HepG2 (cell line): ENCODE measurements around the gene ATIC. TPM values are rescaled to one million over a fixed set of nuclear protein-coding genes. Genes with fewer than 3 reads are reported as not detected.

Source experiments
- ATAC-seq: fragments of 200-7000 bp; cut with Tn5 transposase; 3 replicates; pipeline ENCODE4 v1.9.1; 2020; ENCODE audit warnings: mild to moderate bottlenecking, moderate library complexity
- BruUV-seq: library from RNA; stranded (reverse); fragments of 400-500 nt; replicated peaks from 2 replicates; lab custom pipeline; 2021; lab: Mats Ljungman, UMichigan
- CTCF ChIA-PET: fragments of 300-600 bp; formaldehyde crosslinking; extraction: SDS; loops from one replicate; lab custom pipeline; 2021; ENCODE audit warnings: low total read pairs, inconsistent platforms, low intra/inter-chr PET ratio; lab: Yijun Ruan, JAX
- POLR2A ChIA-PET: fragments of 350-600 bp; sonication (Branson Sonifier 250); formaldehyde crosslinking; loops from one replicate; lab custom pipeline; 2020; ENCODE audit warnings: antibody characterized with exemption, inconsistent platforms; lab: Yijun Ruan, JAX
- DNase-seq: peaks from one replicate; pipeline ENCODE4 v3.0.0-alpha.2; 2015; ENCODE audit warnings: low spot score
- FAIRE-seq: peaks from 3 replicates; lab custom pipeline; 2011; peaks lifted over from hg19 to GRCh38; lab: Jason Lieb, UNC
- H2AFZ ChIP-seq: one replicate; pipeline ENCODE4 v1.6.1; 2011; ENCODE audit warnings: low read length, inconsistent platforms
- H3K27ac ChIP-seq: fragments of 300-600 bp; 3 replicates; pipeline ENCODE4 v1.8.0; 2011; ENCODE audit warnings: mixed run types, mild to moderate bottlenecking, mixed read lengths, low read length, inconsistent platforms; ENCODE audit not compliant: insufficient read depth; ENCODE audit errors: extremely low read length
- H3K27me3 ChIP-seq, 2 experiments: fragments of 200-600 bp in 1 of 2; 2 replicates in 1 of 2; 3 replicates in 1 of 2; pipeline versions ENCODE4 v1.6.0 to v1.8.0; 2011; ENCODE audit warnings: low read length in 2 of 2, mild to moderate bottlenecking in 2 of 2, moderate library complexity in 2 of 2, inconsistent platforms in 1 of 2; ENCODE audit not compliant: insufficient read depth in 2 of 2, control insufficient read depth in 1 of 2
- H3K36me3 ChIP-seq, 2 experiments: fragments of 200-600 bp in 1 of 2; replicated peaks in 1 of 2; 2 replicates in 1 of 2; 3 replicates in 1 of 2; pipeline versions ENCODE4 v1.5.1 to v1.8.0; 2011; ENCODE audit warnings: low read length in 2 of 2, inconsistent platforms in 1 of 2; ENCODE audit not compliant: insufficient read depth in 2 of 2, control insufficient read depth in 1 of 2
- H3K4me1 ChIP-seq: 2 replicates; pipeline ENCODE4 v1.5.1; 2012; ENCODE audit warnings: low read length, inconsistent platforms; ENCODE audit not compliant: insufficient read depth
- H3K4me2 ChIP-seq: 2 replicates; pipeline ENCODE4 v1.6.0; 2011; ENCODE audit warnings: low read depth, low read length, inconsistent platforms
- H3K4me3 ChIP-seq, 3 experiments: fragments of 200-600 bp in 1 of 3; sonication (generic), shearing (Covaris generic) in 1 of 3; replicated peaks in 1 of 3; 2 replicates each; pipeline ENCODE4 v1.5.1; 2011 to 2016; ENCODE audit warnings: low read length in 3 of 3, inconsistent platforms in 2 of 3, low read depth in 2 of 3, mild to moderate bottlenecking in 2 of 3, control low read depth in 1 of 3, mixed read lengths in 1 of 3; ENCODE audit not compliant: insufficient read depth in 1 of 3
- H3K79me2 ChIP-seq: one replicate; pipeline ENCODE4 v1.6.1; 2011; ENCODE audit warnings: low read length, inconsistent platforms; ENCODE audit not compliant: insufficient read depth
- H3K9ac ChIP-seq: 2 replicates; pipeline ENCODE4 v1.6.0; 2011; ENCODE audit warnings: mild to moderate bottlenecking, low read depth, low read length, inconsistent platforms; ENCODE audit not compliant: insufficient read depth
- H3K9me3 ChIP-seq: 2 replicates; pipeline ENCODE4 v1.5.1; 2012; ENCODE audit warnings: mild to moderate bottlenecking, low read length
- H4K20me1 ChIP-seq: 2 replicates; pipeline ENCODE4 v1.6.0; 2011; ENCODE audit warnings: inconsistent platforms, mild to moderate bottlenecking, low read length, moderate library complexity; ENCODE audit not compliant: insufficient read depth
- ADNP ChIP-seq: sonication (generic); formaldehyde crosslinking; IDR thresholded peaks from 2 replicates; pipeline ENCODE4 v1.4.0; 2020; ENCODE audit warnings: missing genetic modification reagents
- CC2D1A ChIP-seq: sonication (generic); formaldehyde crosslinking; IDR thresholded peaks from 2 replicates; pipeline ENCODE4 v1.8.1; 2023; ENCODE audit warnings: mild to moderate bottlenecking, missing genetic modification reagents
- GTF2F1 ChIP-seq: fragments of 150-350 bp; IDR thresholded peaks from 2 replicates; pipeline ENCODE4 v1.6.1; 2014; ENCODE audit warnings: low read length
- PCBP2 ChIP-seq: fragments of 200-400 bp; formaldehyde crosslinking; optimal IDR thresholded peaks from 2 replicates; pipeline ENCODE3; 2018; ENCODE audit warnings: low read length, low read depth; ENCODE audit not compliant: poor library complexity, severe bottlenecking
- POLR2A ChIP-seq, 2 experiments: IDR thresholded peaks; 2 replicates each; pipeline ENCODE4 v1.6.1; 2011; ENCODE audit warnings: low read depth in 2 of 2, low read length in 2 of 2, mild to moderate bottlenecking in 1 of 2, moderate library complexity in 1 of 2; ENCODE audit not compliant: insufficient read depth in 1 of 2
- POLR2AphosphoS5 ChIP-seq: IDR thresholded peaks from 2 replicates; pipeline ENCODE4 v1.6.1; 2012; ENCODE audit warnings: low read depth, low read length
- RARA ChIP-seq: IDR thresholded peaks from 2 replicates; pipeline ENCODE4 v1.6.1; 2016; ENCODE audit warnings: missing genetic modification reagents, missing compliant biosample characterization
- RBM22 ChIP-seq: fragments of 200-400 bp; formaldehyde crosslinking; optimal IDR thresholded peaks from 2 replicates; pipeline ENCODE3; 2017; ENCODE audit warnings: mild to moderate bottlenecking, low read length, moderate library complexity
- RFXANK ChIP-seq: IDR thresholded peaks from 2 replicates; pipeline ENCODE4 v1.6.1; 2016
- SMAD9 ChIP-seq: sonication (generic); formaldehyde crosslinking; IDR thresholded peaks from 2 replicates; pipeline ENCODE4 v1.5.1; 2020; ENCODE audit warnings: mild to moderate bottlenecking, missing genetic modification reagents
- SOX13 ChIP-seq, 3 experiments: fragments of 450-650 bp in 1 of 3; sonication (generic) in 1 of 3; formaldehyde crosslinking in 1 of 3; IDR thresholded peaks in 2 of 3; conservative IDR thresholded peaks in 1 of 3; 2 replicates each; pipeline versions ENCODE4 v1.5.0 to v1.6.1; 2016 to 2020; ENCODE audit warnings: antibody characterized with exemption in 1 of 3, mild to moderate bottlenecking in 1 of 3, missing compliant biosample characterization in 1 of 3, missing genetic modification reagents in 1 of 3, moderate library complexity in 1 of 3
- ZFP36L1 ChIP-seq: sonication (generic); formaldehyde crosslinking; IDR thresholded peaks from 2 replicates; pipeline ENCODE4 v1.8.0; 2022; ENCODE audit warnings: mild to moderate bottlenecking, missing genetic modification reagents, moderate library complexity
- ZNF121 ChIP-seq: sonication (generic); formaldehyde crosslinking; IDR thresholded peaks from 2 replicates; pipeline ENCODE4 v1.5.0; 2020; ENCODE audit warnings: mild to moderate bottlenecking, missing genetic modification reagents
- ZNF614 ChIP-seq: IDR thresholded peaks from 2 replicates; pipeline ENCODE4 v1.6.1; 2018; ENCODE audit warnings: missing biosample characterization, missing genetic modification reagents, inconsistent platforms, borderline replicate concordance
- WGBS: methylation state at CpG from one replicate; pipeline ENCODE4 v1.1.6; 2017; ENCODE audit warnings: low lambda C conversion rate; 5-methylcytosine and 5-hydroxymethylcytosine counted together
- in situ Hi-C: cut with HindIII; loops from 2 replicates; pipeline ENCODE4 v1.10.0; 2017; ENCODE audit warnings: low pct_unique_long_range_greater_than_20kb; ENCODE audit not compliant: extremely low pct_ligation_motif_present
- intact Hi-C: fragments of 100-400 bp; cut with micrococcal nuclease; formaldehyde crosslinking; loops from one replicate; pipeline ENCODE4 v1.10.0; 2022; ENCODE audit not compliant: unreplicated experiment
- polyA plus RNA-seq, 8 experiments: library from polyadenylated mRNA; depleted of rRNA in 3 of 8; stranded (reverse) in 7 of 8; unstranded in 1 of 8; fragments of >200 nt; fragmentation: Illumina TruSeq in 4 of 8; extraction: Trizol in 4 of 8; gene quantifications; 2 replicates each; pipeline versions ENCODE4 v1.2.1 to v1.2.3, GENCODE V29; 2011 to 2016; ENCODE audit warnings: low read depth in 4 of 8, missing spikeins in 1 of 8, mixed read lengths in 1 of 8; ENCODE audit not compliant: insufficient read depth in 1 of 8
- total RNA-seq, 5 experiments: library from RNA; depleted of rRNA; stranded (reverse); fragments of >200 nt; fragmentation: Illumina TruSeq; extraction: Trizol; gene quantifications; 2 replicates each; pipeline ENCODE4 v1.2.3, GENCODE V29; 2016; ENCODE audit warnings: low read depth in 1 of 5
- TF ChIP-seq, protein P1 (sequence below): sonication (generic); formaldehyde crosslinking; IDR thresholded peaks from 2 replicates; pipeline ENCODE4 v1.8.1; 2023; ENCODE audit warnings: missing genetic modification reagents, inconsistent platforms, borderline replicate concordance
- TF ChIP-seq, protein P2 (sequence below): sonication (generic); formaldehyde crosslinking; IDR thresholded peaks from 2 replicates; pipeline ENCODE4 v1.4.0; 2020; ENCODE audit warnings: mild to moderate bottlenecking, missing genetic modification reagents
- TF ChIP-seq, protein P3 (sequence below): fragments of 450-650 bp; IDR thresholded peaks from 2 replicates; pipeline ENCODE4 v1.6.1; 2017
- TF ChIP-seq, protein P4 (sequence below): sonication (generic); formaldehyde crosslinking; conservative IDR thresholded peaks from 2 replicates; pipeline ENCODE4 v1.4.0; 2020; ENCODE audit warnings: mild to moderate bottlenecking, missing genetic modification reagents, moderate library complexity

The ATIC gene
- total and polyA plus RNA-seq, 2 of the 13 experiments (the other 11 are each of a cell fraction or from before 2014, with no cell fraction given): 89.8 to 146 TPM

DNA sequence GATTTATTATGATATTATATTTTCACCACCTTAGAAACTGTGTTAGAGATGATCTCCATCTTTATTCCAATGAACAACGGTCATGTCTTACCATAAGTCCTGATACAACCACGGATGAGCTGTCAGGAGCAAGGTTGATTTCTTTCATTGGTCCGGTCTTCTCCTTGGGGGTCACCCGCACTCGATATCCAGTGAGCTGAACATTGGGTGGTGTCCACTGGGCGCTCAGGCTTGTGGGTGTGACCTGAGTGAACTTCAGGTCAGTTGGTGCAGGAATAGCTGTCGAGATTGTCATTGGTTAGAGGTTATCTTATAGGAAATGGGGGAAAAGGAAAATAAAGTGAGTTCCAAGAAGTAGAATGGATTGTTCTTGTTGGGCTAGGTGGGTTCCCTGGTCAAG, 67.2 kb downstream of the ATIC start:
- in situ Hi-C loops: no loop called here
- DNase-seq (no peak), ATAC-seq (no peak), FAIRE-seq (no peak)
- intact Hi-C loops: no loop called here
- no peak overlapping the region for H2AFZ ChIP-seq
- H3K9me3 ChIP-seq: no peaks in the 10 kb centered on the region
- ChIA-PET POLR2A (interaction anchor here (0.8 to 1.7 kb wide), 2 partner anchors 13 to 17 kb away, joined by 3 read pairs; no protein-coding TSS in a partner anchor), CTCF (no interaction called here)
- BruUV-seq: no TSS peak
- peaks cover 57 to 97% of the 10 kb centered on the region in 2 experiments for H3K36me3 ChIP-seq
- no peaks in the 10 kb centered on the region for H3K79me2 ChIP-seq
- H3K27me3 ChIP-seq: no peaks in the 10 kb centered on the region
- H3K4me2 ChIP-seq: no peak overlapping the region
- H3K27ac ChIP-seq: no peak overlapping the region
- no peak overlapping the region for H3K4me3 ChIP-seq
- 96% methylated on average over 7 of the region's 7 CpGs for WGBS
- H3K9ac ChIP-seq: no peak overlapping the region
- H3K4me1 ChIP-seq: no peaks in the 10 kb centered on the region
- peaks cover 16% of the 10 kb centered on the region for H4K20me1 ChIP-seq
- TF ChIP-seq RARA (CRISPR knock-in tag): no peak
- TF ChIP-seq ADNP: no peak
- TF ChIP-seq POLR2AphosphoS5: peak; percentile 64
- TF ChIP-seq RFXANK (CRISPR knock-in tag): no peak
- TF ChIP-seq, protein P1, sequence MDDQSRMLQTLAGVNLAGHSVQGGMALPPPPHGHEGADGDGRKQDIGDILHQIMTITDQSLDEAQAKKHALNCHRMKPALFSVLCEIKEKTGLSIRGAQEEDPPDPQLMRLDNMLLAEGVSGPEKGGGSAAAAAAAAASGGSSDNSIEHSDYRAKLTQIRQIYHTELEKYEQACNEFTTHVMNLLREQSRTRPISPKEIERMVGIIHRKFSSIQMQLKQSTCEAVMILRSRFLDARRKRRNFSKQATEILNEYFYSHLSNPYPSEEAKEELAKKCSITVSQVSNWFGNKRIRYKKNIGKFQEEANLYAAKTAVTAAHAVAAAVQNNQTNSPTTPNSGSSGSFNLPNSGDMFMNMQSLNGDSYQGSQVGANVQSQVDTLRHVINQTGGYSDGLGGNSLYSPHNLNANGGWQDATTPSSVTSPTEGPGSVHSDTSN: no peak
- TF ChIP-seq ZNF121 (CRISPR knock-in tag): no peak
- TF ChIP-seq GTF2F1: no peak
- TF ChIP-seq, protein P2, sequence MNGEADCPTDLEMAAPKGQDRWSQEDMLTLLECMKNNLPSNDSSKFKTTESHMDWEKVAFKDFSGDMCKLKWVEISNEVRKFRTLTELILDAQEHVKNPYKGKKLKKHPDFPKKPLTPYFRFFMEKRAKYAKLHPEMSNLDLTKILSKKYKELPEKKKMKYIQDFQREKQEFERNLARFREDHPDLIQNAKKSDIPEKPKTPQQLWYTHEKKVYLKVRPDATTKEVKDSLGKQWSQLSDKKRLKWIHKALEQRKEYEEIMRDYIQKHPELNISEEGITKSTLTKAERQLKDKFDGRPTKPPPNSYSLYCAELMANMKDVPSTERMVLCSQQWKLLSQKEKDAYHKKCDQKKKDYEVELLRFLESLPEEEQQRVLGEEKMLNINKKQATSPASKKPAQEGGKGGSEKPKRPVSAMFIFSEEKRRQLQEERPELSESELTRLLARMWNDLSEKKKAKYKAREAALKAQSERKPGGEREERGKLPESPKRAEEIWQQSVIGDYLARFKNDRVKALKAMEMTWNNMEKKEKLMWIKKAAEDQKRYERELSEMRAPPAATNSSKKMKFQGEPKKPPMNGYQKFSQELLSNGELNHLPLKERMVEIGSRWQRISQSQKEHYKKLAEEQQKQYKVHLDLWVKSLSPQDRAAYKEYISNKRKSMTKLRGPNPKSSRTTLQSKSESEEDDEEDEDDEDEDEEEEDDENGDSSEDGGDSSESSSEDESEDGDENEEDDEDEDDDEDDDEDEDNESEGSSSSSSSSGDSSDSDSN: no peak
- TF ChIP-seq PCBP2: no peak
- peak in 1 of 2 experiments; percentile 51; a peak in 1 of 4 replicates for TF ChIP-seq POLR2A (IDR thresholded peaks at IDR 0.05; ENCODE audit: insufficient read depth in 1 of 2, low read depth in 2 of 2, low read length in 2 of 2)
- TF ChIP-seq SOX13 (IDR thresholded peaks at IDR 0.05): no peak
- 0 out of 4 replicates have a peak, but pooled peaks of 1 of the 2 experiments have one; percentile 73 for TF ChIP-seq SOX13 (CRISPR knock-in tag; conservative IDR thresholded peaks at IDR 0.05 in 1 of 2, IDR thresholded peaks at IDR 0.05 in 1 of 2)
- no peak for TF ChIP-seq CC2D1A (CRISPR knock-in tag)
- no peak for TF ChIP-seq SMAD9 (CRISPR knock-in tag)
- TF ChIP-seq, protein P3, sequence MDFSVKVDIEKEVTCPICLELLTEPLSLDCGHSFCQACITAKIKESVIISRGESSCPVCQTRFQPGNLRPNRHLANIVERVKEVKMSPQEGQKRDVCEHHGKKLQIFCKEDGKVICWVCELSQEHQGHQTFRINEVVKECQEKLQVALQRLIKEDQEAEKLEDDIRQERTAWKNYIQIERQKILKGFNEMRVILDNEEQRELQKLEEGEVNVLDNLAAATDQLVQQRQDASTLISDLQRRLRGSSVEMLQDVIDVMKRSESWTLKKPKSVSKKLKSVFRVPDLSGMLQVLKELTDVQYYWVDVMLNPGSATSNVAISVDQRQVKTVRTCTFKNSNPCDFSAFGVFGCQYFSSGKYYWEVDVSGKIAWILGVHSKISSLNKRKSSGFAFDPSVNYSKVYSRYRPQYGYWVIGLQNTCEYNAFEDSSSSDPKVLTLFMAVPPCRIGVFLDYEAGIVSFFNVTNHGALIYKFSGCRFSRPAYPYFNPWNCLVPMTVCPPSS: no peak
- no peak for TF ChIP-seq ZNF614 (CRISPR knock-in tag)
- TF ChIP-seq RBM22: peak; percentile 99
- TF ChIP-seq ZFP36L1: peak; percentile 43; the same call in 1 of the 2 replicates
- TF ChIP-seq, protein P4, sequence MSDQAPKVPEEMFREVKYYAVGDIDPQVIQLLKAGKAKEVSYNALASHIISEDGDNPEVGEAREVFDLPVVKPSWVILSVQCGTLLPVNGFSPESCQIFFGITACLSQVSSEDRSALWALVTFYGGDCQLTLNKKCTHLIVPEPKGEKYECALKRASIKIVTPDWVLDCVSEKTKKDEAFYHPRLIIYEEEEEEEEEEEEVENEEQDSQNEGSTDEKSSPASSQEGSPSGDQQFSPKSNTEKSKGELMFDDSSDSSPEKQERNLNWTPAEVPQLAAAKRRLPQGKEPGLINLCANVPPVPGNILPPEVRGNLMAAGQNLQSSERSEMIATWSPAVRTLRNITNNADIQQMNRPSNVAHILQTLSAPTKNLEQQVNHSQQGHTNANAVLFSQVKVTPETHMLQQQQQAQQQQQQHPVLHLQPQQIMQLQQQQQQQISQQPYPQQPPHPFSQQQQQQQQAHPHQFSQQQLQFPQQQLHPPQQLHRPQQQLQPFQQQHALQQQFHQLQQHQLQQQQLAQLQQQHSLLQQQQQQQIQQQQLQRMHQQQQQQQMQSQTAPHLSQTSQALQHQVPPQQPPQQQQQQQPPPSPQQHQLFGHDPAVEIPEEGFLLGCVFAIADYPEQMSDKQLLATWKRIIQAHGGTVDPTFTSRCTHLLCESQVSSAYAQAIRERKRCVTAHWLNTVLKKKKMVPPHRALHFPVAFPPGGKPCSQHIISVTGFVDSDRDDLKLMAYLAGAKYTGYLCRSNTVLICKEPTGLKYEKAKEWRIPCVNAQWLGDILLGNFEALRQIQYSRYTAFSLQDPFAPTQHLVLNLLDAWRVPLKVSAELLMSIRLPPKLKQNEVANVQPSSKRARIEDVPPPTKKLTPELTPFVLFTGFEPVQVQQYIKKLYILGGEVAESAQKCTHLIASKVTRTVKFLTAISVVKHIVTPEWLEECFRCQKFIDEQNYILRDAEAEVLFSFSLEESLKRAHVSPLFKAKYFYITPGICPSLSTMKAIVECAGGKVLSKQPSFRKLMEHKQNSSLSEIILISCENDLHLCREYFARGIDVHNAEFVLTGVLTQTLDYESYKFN (CRISPR knock-in tag): no peak
